Natural killer cell (primary cell): Measurements from ENCODE around the gene LEFTY1. TPM values are rescaled to one million over a fixed set of nuclear protein-coding genes. Genes with fewer than 3 reads are reported as not detected.

Source experiments
- ATAC-seq, 3 donors: fragments of 150-1000 bp in 2 of 3; fragments of 200-7000 bp in 1 of 3; cut with Tn5 transposase; 1 replicate in 1 of 3; 2 replicates in 2 of 3; pipeline ENCODE4 v1.10.0; 2021; ENCODE audit warnings: mild to moderate bottlenecking in 2 of 3, moderate library complexity in 2 of 3
- DNase-seq, 2 donors: peaks; one replicate each; pipeline versions ENCODE4 v3.0.0 to v3.0.0-alpha.2; 2013 to 2021; ENCODE audit warnings: mixed read lengths in 1 of 2
- H3K27ac ChIP-seq: one replicate; pipeline ENCODE4 v1.5.1; 2013; ENCODE audit warnings: mild to moderate bottlenecking, low read length
- H3K27me3 ChIP-seq: one replicate; pipeline ENCODE4 v1.6.1; 2013; ENCODE audit warnings: low read length; ENCODE audit not compliant: control insufficient read depth, insufficient read depth
- H3K36me3 ChIP-seq: one replicate; pipeline ENCODE4 v1.6.1; 2013; ENCODE audit warnings: low read length; ENCODE audit not compliant: control insufficient read depth, insufficient read depth
- H3K4me1 ChIP-seq: one replicate; pipeline ENCODE4 v1.6.1; 2013; ENCODE audit warnings: low read length; ENCODE audit not compliant: control insufficient read depth, insufficient read depth
- H3K4me3 ChIP-seq: one replicate; pipeline ENCODE4 v1.5.1; 2013; ENCODE audit warnings: low read length
- H3K9me3 ChIP-seq: one replicate; pipeline ENCODE4 v1.6.1; 2013; ENCODE audit warnings: low read length; ENCODE audit not compliant: control insufficient read depth, insufficient read depth
- H3K27ac Mint-ChIP-seq, 2 donors: one replicate each; pipeline ENCODE4 v1.8.0; 2022; ENCODE audit warnings: mild to moderate bottlenecking in 2 of 2, mixed read lengths in 2 of 2, moderate library complexity in 1 of 2
- H3K27me3 Mint-ChIP-seq, 2 donors: one replicate each; pipeline ENCODE4 v1.8.0; 2022; ENCODE audit warnings: low read depth in 2 of 2, mixed read lengths in 2 of 2
- H3K36me3 Mint-ChIP-seq: one replicate; pipeline ENCODE4 v1.8.0; 2022; ENCODE audit warnings: mixed read lengths
- H3K4me1 Mint-ChIP-seq, 2 donors: one replicate each; pipeline ENCODE4 v1.8.0; 2022; ENCODE audit warnings: mixed read lengths in 2 of 2
- H3K4me3 Mint-ChIP-seq: one replicate; pipeline ENCODE4 v1.8.0; 2022; ENCODE audit warnings: mild to moderate bottlenecking, moderate library complexity, mixed read lengths
- H3K9me3 Mint-ChIP-seq, 2 donors: one replicate each; pipeline ENCODE4 v1.8.0; 2022; ENCODE audit warnings: mixed read lengths in 2 of 2
- WGBS: methylation state at CpG from one replicate; pipeline ENCODE4 v1.1.7; 2013; ENCODE audit warnings: missing lambda C conversion rate; ENCODE audit not compliant: insufficient coverage; 5-methylcytosine and 5-hydroxymethylcytosine counted together
- intact Hi-C: fragments of 100-400 bp; cut with micrococcal nuclease; formaldehyde crosslinking; loops from one replicate; pipeline ENCODE4 v1.14.2; 2022
- total RNA-seq, 4 donors: library from RNA; stranded (reverse); fragments of 120-200 nt in 1 of 4; gene quantifications; one replicate each; pipeline versions ENCODE4 v1.2.3 to v1.2.4, GENCODE V29; 2013 to 2022
- TF ChIP-seq, protein P1 (sequence below): fragments of 200-600 bp; IDR thresholded peaks from one replicate; pipeline ENCODE4 v1.8.0; 2022; ENCODE audit warnings: antibody characterized with exemption

Gene LEFTY1
- total RNA-seq, 3 donors from 2014 or later (not counting 1 experiment from before 2014, with no cell fraction given) = not detected

DNA sequence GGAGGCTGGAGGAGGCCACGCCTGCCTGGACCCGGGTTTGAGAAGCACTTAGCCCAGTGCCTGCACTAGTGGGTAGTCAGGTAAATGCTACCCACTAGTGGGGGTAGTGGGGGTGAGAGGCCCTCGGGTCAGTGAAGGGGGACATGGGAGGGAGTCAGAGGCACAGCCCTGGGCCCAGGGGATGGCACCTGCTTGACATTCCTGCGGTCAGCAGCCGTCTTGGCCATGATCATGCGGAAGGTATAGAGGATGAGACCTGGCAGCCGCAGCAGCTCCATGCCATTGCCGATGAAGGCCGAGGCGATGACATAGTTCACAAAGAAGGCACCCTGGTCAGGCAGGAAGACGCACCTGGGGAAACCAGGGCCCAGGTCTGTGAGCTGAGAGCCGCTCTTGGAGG is 35.5 kb downstream of the LEFTY1 start:
- WGBS = 95% methylated on average over 12 of the region's 12 CpGs
- Histone ChIP-seq H3K4me1 (peaks cover 51% of the 10 kb centered on the region), H3K4me3 (no peak overlapping the region), H3K27ac (no peak overlapping the region), H3K9me3 (no peaks in the 10 kb centered on the region), H3K36me3 (peaks cover 53% of the 10 kb centered on the region), H3K27me3 (no peaks in the 10 kb centered on the region)
- Mint-ChIP-seq H3K27me3 (no peaks in the 10 kb centered on the region), H3K4me1 (peaks cover 36 to 56% of the 10 kb centered on the region in 2 donors), H3K9me3 (no peaks in the 10 kb centered on the region), H3K27ac (peak overlapping the region in 1 of 2 donors; percentile 39), H3K36me3 (peaks cover 20% of the 10 kb centered on the region), H3K4me3 (no peak overlapping the region)
- DNase-seq (no peak), ATAC-seq (no peak)
- TF ChIP-seq, protein P1, sequence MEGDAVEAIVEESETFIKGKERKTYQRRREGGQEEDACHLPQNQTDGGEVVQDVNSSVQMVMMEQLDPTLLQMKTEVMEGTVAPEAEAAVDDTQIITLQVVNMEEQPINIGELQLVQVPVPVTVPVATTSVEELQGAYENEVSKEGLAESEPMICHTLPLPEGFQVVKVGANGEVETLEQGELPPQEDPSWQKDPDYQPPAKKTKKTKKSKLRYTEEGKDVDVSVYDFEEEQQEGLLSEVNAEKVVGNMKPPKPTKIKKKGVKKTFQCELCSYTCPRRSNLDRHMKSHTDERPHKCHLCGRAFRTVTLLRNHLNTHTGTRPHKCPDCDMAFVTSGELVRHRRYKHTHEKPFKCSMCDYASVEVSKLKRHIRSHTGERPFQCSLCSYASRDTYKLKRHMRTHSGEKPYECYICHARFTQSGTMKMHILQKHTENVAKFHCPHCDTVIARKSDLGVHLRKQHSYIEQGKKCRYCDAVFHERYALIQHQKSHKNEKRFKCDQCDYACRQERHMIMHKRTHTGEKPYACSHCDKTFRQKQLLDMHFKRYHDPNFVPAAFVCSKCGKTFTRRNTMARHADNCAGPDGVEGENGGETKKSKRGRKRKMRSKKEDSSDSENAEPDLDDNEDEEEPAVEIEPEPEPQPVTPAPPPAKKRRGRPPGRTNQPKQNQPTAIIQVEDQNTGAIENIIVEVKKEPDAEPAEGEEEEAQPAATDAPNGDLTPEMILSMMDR = no peak
- intact Hi-C loops = loop anchor here (5.0 kb wide), 1 partner anchor 76 kb away; the partner anchor contains the start of gene SRP9

DNA sequence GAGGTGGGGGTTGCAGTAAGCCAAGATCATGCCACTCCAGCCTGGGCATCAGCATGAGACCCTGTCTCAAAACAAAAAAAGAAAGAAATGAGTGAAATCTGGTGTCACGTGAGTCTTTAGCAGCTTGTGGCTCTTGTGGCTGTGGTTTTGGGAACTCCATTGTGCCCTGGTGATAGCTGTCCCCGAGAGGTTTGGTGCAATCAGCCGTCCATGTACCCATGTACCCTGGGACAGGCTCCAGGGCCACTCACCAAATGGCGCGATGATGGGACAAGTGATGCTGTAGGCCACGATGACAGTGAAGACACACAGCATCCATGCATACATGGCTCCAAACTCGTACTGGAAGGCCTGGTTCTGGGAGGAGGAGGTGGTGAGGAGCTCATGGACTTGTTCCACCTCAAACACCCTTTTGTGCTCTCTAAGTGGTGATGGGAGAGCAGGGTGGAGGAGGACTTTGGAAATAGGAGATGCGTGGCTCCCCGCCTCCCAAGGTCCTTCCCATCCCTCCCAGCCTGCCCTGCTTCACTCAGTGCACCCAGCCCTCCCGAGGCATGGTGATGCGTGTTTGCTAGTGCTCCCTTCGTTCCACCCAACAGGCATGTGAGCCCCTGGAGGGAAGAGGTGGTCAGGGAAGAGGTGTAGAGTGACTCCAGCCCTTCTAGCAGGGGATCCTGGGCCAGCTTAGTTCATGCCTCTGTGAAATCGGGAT is 36.4 kb downstream of the LEFTY1 start:
- Histone ChIP-seq H3K4me1 (peaks cover 60% of the 10 kb centered on the region), H3K27ac (no peak overlapping the region), H3K27me3 (no peaks in the 10 kb centered on the region), H3K36me3 (peaks cover 50% of the 10 kb centered on the region), H3K9me3 (no peaks in the 10 kb centered on the region), H3K4me3 (no peak overlapping the region)
- H3K36me3 Mint-ChIP-seq = peaks cover 11% of the 10 kb centered on the region
- intact Hi-C loops = loop anchor here (5.0 kb wide), 1 partner anchor 75 kb away; the partner anchor contains the start of gene SRP9
- H3K9me3 Mint-ChIP-seq = no peaks in the 10 kb centered on the region
- ATAC-seq = no peak
- peaks cover 45 to 65% of the 10 kb centered on the region in 2 donors for H3K4me1 Mint-ChIP-seq
- no peak for DNase-seq
- no peak overlapping the region for H3K4me3 Mint-ChIP-seq
- TF ChIP-seq, protein P1 = no peak
- no peaks in the 10 kb centered on the region for H3K27me3 Mint-ChIP-seq
- H3K27ac Mint-ChIP-seq = peak overlapping the region; percentile 75 to 87
- 72% methylated on average over 10 of the region's 13 CpGs for WGBS

DNA sequence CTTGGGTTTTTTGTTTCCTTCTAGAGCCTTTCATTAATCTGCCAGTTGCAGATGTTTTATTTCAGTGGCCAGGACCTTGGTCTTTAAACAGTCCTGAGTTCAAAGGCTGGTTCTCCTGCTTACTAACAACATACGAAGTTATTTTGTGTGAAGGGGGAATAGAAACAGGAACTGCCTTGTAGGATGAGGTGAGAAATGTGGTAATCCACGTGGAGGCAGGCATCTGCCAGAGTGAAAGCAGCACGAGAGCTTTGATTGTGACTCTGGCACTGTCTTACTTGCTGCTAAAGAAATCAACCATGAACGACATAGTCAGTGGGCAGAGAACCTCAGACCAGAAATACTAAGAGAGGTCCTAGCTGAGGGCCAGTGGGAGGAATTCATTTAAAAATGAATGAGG is 37.1 kb downstream of the LEFTY1 start:
- Histone ChIP-seq H3K9me3 (no peaks in the 10 kb centered on the region), H3K27me3 (no peaks in the 10 kb centered on the region), H3K4me3 (no peak overlapping the region), H3K27ac (peak overlapping the region; percentile 3), H3K36me3 (peaks cover 49% of the 10 kb centered on the region), H3K4me1 (peaks cover 68% of the 10 kb centered on the region)
- H3K4me3 Mint-ChIP-seq = no peak overlapping the region
- 1% methylated on average over 4 of the region's 4 CpGs for WGBS
- ATAC-seq (peak; percentile 25 to 31 (median 28)), DNase-seq (peak in 1 of 2 donors; percentile 55)
- no peaks in the 10 kb centered on the region for H3K27me3 Mint-ChIP-seq
- H3K9me3 Mint-ChIP-seq = no peaks in the 10 kb centered on the region
- H3K4me1 Mint-ChIP-seq = peaks cover 46 to 72% of the 10 kb centered on the region in 2 donors
- H3K27ac Mint-ChIP-seq = peak overlapping the region; percentile 75 to 87
- TF ChIP-seq, protein P1 = no peak
- peaks cover 11% of the 10 kb centered on the region for H3K36me3 Mint-ChIP-seq
- intact Hi-C loops = loop anchor here (5.0 kb wide), 1 partner anchor 75 kb away; the partner anchor contains the start of gene SRP9
